Measurements from ENCODE around the gene ANAPC2. TPM values are rescaled to one million over a fixed set of nuclear protein-coding genes. Genes with fewer than 3 reads are reported as not detected.

The ANAPC2 gene
- total RNA-seq, 3 donors from 2014 or later (not counting 1 experiment from before 2014, with no cell fraction given): 146 to 172 (median 171) TPM

- peaks cover 4% of the 10 kb centered on the region for H3K4me1 ChIP-seq (ENCODE audit: control insufficient read depth, insufficient read depth, low read length)
- no peak for DNase-seq
- peaks cover 3% of the 10 kb centered on the region for H3K27me3 ChIP-seq (ENCODE audit: control insufficient read depth, insufficient read depth, low read length)
- WGBS (ENCODE audit: insufficient coverage): 62% methylated on average over 48 of the region's 49 CpGs
- intact Hi-C loops (cut with micrococcal nuclease): no loop called here
- Mint-ChIP-seq H3K36me3 (no peaks in the 10 kb centered on the region), H3K9me3 (no peaks in the 10 kb centered on the region), H3K27me3 (ENCODE audit: low read depth in 2 of 2) (peaks cover 0 to 16% of the 10 kb centered on the region in 2 donors), H3K4me1 (no peaks in the 10 kb centered on the region), H3K4me3 (no peak overlapping the region), H3K27ac (no peak overlapping the region)
- no peak overlapping the region for H3K27ac ChIP-seq (ENCODE audit: low read length)
- H3K4me3 ChIP-seq (ENCODE audit: low read length): no peak overlapping the region
- no peaks in the 10 kb centered on the region for H3K36me3 ChIP-seq (ENCODE audit: control insufficient read depth, insufficient read depth, low read length)
- no peak for ATAC-seq
- TF ChIP-seq CTCF (IDR thresholded peaks at IDR 0.05): no peak
- H3K9me3 ChIP-seq (ENCODE audit: control insufficient read depth, insufficient read depth, low read length): no peaks in the 10 kb centered on the region
These were observed 42.4 kb downstream of the ANAPC2 start for GRCh38 chr9:137145731-137146526.

- WGBS (ENCODE audit: insufficient coverage): 53% methylated on average over 4 of the region's 4 CpGs
- H3K4me1 Mint-ChIP-seq: no peaks in the 10 kb centered on the region
- intact Hi-C loops (cut with micrococcal nuclease): no loop called here
These were observed 44.9 kb downstream of the ANAPC2 start for GRCh38 chr9:137143459-137143858.

GRCh38 chr9:137141976-137142936 lies 46.1 kb downstream of the ANAPC2 start:
- peaks cover 4% of the 10 kb centered on the region for H3K4me1 ChIP-seq (ENCODE audit: control insufficient read depth, insufficient read depth, low read length)
- Mint-ChIP-seq H3K4me1 (peaks cover 0 to 6% of the 10 kb centered on the region in 2 donors), H3K36me3 (no peaks in the 10 kb centered on the region), H3K4me3 (no peak overlapping the region), H3K27ac (no peak overlapping the region), H3K27me3 (ENCODE audit: low read depth in 2 of 2) (peaks cover 8 to 30% of the 10 kb centered on the region in 2 donors), H3K9me3 (no peaks in the 10 kb centered on the region)
- TF ChIP-seq CTCF (IDR thresholded peaks at IDR 0.05): no peak
- ATAC-seq (no peak), DNase-seq (no peak)
- H3K27ac ChIP-seq (ENCODE audit: low read length): no peak overlapping the region
- no peaks in the 10 kb centered on the region for H3K36me3 ChIP-seq (ENCODE audit: control insufficient read depth, insufficient read depth, low read length)
- 80% methylated on average over 23 of the region's 24 CpGs for WGBS (ENCODE audit: insufficient coverage)
- H3K27me3 ChIP-seq (ENCODE audit: control insufficient read depth, insufficient read depth, low read length): peaks cover 24% of the 10 kb centered on the region
- intact Hi-C loops (cut with micrococcal nuclease): no loop called here
- H3K9me3 ChIP-seq (ENCODE audit: control insufficient read depth, insufficient read depth, low read length): no peaks in the 10 kb centered on the region
- no peak overlapping the region for H3K4me3 ChIP-seq (ENCODE audit: low read length)

More at GRCh38 chr9:137143459-137143858, 44.9 kb downstream of the ANAPC2 start:
- Mint-ChIP-seq H3K27me3 (ENCODE audit: low read depth in 2 of 2) (peaks cover 8 to 25% of the 10 kb centered on the region in 2 donors), H3K9me3 (no peaks in the 10 kb centered on the region), H3K36me3 (no peaks in the 10 kb centered on the region), H3K27ac (no peak overlapping the region), H3K4me3 (no peak overlapping the region)
- Histone ChIP-seq H3K4me1 (ENCODE audit: control insufficient read depth, insufficient read depth, low read length) (peaks cover 3% of the 10 kb centered on the region), H3K36me3 (ENCODE audit: control insufficient read depth, insufficient read depth, low read length) (no peaks in the 10 kb centered on the region), H3K9me3 (ENCODE audit: control insufficient read depth, insufficient read depth, low read length) (no peaks in the 10 kb centered on the region), H3K4me3 (ENCODE audit: low read length) (no peak overlapping the region), H3K27me3 (ENCODE audit: control insufficient read depth, insufficient read depth, low read length) (peaks cover 16% of the 10 kb centered on the region), H3K27ac (ENCODE audit: low read length) (no peak overlapping the region)
- no peak for TF ChIP-seq CTCF (IDR thresholded peaks at IDR 0.05)
- DNase-seq: no peak
- no peak for ATAC-seq

All from natural killer cell (primary cell).